HG03175 (cell line): ENCODE data around the gene CILP2.

Experiments
- ATAC-seq: cut with Tn5 transposase; IDR thresholded peaks from one replicate; pipeline ENCODE4 v1.9.1; 2021; ENCODE audit warnings: mild to moderate bottlenecking, moderate library complexity; ENCODE audit not compliant: unreplicated experiment

CILP2 gene, protein sequence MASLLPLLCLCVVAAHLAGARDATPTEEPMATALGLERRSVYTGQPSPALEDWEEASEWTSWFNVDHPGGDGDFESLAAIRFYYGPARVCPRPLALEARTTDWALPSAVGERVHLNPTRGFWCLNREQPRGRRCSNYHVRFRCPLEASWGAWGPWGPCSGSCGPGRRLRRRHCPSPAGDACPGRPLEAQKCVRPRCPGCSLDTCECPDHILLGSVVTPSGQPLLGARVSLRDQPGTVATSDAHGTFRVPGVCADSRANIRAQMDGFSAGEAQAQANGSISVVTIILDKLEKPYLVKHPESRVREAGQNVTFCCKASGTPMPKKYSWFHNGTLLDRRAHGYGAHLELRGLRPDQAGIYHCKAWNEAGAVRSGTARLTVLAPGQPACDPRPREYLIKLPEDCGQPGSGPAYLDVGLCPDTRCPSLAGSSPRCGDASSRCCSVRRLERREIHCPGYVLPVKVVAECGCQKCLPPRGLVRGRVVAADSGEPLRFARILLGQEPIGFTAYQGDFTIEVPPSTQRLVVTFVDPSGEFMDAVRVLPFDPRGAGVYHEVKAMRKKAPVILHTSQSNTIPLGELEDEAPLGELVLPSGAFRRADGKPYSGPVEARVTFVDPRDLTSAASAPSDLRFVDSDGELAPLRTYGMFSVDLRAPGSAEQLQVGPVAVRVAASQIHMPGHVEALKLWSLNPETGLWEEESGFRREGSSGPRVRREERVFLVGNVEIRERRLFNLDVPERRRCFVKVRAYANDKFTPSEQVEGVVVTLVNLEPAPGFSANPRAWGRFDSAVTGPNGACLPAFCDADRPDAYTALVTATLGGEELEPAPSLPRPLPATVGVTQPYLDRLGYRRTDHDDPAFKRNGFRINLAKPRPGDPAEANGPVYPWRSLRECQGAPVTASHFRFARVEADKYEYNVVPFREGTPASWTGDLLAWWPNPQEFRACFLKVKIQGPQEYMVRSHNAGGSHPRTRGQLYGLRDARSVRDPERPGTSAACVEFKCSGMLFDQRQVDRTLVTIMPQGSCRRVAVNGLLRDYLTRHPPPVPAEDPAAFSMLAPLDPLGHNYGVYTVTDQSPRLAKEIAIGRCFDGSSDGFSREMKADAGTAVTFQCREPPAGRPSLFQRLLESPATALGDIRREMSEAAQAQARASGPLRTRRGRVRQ

DNA sequence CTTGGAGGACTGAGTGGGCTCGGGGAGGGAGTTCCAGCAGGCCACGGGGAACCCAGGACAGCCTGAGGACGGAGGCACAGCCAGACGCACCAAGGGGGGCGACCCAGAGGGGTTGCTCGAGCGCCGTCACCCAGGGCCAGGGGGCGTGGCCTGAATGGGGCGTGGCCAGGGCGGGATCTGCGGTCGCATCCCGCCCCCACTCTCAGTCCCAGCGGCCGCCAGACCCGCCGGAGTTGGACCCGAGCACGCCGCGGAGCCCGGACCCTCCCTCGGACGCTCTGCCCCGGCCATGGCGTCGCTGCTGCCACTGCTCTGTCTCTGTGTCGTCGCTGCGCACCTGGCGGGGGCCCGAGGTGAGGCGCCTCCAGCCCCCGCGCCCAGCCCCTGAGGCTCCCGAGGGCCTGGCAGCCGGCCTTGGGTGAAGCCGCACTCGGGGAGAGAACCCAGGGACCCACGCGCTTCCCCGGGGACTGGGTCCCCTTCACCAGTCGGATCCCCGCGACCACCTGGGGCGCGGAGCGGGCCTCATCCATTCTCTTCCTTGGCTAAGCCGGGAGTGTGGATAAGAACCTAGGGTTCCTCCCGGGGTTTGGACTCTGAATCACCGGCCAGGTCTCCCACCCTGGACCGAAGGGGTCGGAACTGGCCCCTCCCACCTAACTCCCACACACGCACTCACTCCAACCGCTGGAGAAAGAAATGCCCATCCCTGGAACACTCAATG lies at the start of gene CILP2:
CILP2 (plus strand) TSS at position 205 of the 724 bp plus-strand sequence; CDS start at position 290, 85 bp downstream.
- ATAC-seq, result no peak

DNA sequence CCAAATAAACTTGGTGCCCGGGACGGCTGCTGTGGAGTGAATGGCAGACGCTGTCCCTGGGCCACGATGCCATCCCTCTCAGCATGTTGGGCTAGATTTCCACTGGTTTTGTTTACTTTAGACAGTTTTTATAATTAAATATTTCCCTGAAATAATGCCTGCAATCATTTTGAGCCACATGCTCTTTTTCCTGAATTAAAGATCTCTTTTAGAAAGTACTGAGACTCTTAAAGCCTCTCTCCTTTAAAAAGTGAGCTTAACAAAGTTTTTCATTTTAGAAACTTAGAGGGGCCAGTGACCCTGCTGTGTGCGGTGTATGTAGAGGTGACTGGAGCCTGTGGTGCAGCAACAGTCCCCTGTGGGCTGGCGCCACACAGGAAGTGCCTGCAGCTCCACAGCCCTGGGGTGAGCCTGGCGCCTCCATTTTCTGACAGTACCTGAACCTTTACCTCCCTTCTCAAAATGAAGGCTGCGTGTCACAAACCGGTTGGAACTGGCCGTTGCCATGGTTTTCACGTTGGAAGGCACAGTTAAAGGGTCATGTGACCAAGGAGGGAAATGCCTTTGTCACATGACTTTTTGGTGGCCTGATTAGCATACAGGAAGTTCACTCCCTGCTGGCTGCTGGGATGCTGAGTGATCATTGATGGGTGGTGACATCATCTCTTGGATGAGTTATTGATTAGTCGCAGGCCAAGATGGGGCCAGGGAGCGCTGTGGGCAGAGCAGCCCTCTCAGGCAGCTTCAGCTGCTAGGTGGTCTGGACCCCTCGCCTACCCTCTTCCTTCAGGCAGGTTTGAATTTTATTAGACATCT lies 49.0 kb upstream of the CILP2 start:
- peak; percentile 73 for ATAC-seq

DNA sequence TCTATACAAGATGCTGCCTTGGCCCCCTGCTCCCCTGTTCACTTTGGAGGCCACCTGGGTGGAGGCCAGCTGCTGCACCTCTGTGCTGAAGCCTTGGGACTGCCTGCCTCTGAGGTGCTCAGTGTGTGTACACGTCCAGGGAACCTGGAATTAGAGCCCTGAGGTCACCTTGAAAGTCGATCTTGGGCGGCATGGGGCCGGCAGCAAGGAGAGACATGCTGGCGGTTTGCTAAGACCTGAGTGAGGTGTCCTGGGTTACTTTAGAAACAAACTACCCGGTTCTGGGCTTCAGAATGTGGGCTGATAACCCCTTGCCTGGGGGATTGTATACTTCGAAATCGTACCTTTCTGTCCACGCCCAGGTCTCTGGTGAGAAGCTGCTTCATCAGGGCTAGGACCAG lies 48.3 kb upstream of the CILP2 start:
- ATAC-seq, result no peak

DNA sequence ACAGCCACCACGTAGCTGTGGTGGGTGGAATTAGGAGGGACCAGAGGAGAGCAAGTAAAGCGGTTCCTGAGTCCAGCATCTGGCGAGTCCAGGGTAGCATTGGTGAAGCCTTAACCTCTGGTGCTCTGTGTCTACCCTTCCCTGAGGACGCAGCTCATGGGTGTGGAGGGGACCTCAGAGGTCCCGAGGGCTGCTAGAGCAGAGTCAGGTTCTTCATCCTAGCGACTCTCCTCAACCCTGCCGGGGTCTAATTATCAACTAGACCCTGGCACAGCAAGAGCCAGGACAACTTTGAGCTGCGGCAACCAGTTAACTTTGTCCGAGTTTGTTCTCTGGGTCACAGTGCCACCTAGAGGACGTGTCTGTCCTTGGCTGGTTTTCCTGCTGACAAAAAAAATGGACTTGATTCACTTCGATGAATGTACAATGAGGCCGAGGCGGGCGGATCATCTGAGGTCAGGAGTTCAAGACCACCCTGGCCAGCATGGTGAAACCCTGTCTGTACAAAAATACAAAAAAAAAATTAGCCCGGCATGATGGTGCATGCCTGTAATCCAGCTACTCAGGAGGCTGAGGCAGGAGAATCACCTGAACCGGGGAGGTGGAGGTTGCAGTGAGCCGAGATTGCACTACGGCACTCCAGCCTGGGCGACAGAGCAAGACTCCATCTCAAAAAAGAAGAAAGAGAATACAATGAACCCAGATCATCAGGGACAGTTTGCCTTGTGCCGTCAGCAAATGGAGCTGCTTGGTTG lies 47.7 kb upstream of the CILP2 start:
- ATAC-seq, result no peak

DNA sequence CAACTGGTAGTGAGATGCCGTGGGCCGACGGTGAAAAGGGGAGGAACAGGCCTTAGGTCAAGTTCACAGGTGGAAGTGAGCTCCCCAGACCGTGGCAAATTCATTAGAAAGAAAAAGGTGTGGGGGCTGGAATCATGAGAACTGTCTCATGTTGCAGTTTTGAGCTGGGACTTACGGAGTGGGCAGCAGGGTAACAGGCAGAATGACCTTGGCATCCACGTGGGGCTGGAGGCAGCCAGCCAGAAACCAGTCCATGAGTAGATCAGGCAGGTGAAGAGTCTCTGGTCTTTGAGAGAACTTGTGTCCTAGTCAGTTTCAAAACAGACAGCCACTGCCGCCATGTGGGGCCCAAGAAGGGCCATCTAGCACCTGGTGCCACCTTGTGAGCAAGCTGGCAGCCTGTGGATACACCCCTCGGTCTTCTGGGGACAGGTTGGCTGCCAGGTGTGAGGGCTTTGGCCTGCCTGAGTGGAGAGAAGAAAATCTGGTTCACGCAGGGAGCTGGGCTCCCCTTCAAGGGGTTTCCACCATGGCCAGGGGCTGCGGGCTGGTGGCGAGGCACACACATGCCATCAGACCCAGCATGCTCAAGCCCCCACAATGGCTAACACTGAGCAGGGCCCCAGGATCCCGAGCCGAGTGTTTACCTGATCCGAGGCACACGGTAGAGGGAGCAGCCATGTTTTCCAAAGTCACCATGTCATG lies 46.6 kb upstream of the CILP2 start:
- ATAC-seq, result no peak

DNA sequence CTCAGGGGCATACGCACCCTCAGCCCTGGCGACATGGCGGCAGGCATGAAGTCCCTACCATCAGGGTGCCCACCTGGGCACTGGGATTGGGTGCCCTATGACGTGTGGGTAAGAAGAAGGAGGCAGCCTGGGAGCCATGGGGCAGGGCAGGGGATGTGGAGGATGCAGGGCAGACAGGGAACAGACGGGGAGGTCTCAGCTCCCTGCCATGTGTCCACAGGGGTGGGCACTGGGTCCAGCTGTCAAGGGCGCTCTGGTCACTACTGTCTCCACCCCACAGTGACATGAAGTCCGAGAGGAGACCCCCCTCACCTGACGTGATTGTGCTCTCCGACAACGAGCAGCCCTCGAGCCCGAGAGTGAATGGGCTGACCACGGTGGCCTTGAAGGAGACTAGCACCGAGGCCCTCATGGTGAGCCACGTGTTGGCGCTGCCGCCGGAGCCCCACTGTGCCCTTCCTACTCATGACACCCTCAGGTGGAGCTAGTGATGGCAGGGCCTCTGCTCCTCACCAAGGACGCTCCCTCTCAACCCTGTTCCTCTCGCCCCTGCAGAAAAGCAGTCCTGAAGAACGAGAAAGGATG lies 45.9 kb upstream of the CILP2 start:
- no peak for ATAC-seq

DNA sequence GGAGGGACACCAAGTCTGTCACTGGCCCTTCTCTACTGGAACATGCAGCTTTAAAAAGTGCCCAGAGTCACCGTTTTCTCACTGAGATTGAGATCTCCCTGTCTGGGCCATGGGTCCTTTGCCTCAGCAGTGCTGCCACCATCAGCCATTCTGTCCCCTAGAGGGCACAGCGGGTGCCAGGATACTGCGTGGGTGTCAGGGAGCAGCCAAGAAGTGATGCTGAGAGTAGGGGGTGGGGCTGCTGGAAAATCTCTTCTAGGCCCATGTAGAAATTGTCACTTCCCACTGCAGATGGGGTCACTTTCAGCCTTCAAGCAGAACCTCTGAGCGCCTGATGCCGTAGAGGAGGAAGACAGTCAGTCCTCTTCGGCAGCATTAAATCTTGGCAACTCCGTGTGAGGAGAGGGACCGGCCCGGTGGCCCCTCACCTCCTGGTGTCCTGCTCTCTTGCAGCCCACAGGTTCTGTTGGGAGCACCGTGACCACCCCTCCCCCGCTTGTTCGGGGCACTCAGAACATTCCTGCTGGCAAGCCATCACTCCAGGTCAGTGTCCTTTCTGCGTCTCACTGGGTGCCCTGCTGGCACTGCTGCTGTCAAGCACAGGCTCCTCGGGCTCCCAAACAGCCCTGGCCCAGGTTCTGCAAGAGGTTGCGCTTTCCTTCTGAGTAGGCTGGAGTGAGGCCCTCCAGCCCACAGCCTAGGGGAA lies 44.1 kb upstream of the CILP2 start:
- ATAC-seq, result no peak

DNA sequence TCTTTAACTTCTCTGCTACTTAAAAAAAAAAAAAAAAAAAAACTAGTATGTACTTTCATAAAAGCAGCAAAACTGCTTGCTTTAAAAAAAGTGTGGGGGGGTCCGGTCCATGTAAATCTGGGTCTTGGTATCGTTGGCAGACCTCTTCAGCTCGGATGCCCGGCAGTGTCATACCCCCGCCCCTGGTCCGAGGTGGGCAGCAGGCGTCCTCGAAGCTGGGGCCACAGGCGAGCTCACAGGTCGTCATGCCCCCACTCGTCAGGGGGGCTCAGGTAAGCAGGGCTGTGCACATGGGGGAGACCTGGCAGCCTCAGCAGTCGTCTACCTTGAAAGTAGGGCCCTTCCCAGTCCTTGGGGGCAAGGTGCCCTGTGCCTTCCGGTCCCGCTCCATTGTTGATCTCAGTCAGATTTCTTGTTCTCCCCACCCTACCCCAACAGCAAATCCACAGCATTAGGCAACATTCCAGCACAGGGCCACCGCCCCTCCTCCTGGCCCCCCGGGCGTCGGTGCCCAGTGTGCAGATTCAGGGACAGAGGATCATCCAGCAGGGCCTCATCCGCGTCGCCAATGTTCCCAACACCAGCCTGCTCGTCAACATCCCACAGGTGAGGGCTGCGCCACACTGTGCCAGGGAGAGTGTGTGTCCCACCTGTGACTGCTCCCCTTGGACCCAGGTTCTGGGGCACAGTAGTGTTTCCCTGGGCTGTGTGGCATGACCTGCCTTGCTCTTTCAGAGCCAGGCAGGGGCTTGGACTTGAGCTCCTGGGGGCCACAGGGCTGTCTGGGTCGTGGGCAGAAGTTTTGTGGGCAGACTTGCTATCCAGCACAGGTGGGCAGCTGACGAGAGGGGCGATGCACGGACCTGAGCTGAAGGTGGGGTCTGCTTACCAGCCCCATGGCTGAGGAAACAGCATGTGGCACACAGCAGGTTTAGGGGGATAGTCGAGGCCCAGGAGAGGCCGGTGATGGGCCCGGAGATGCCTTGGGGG lies 42.2 kb upstream of the CILP2 start:
- no peak for ATAC-seq

DNA sequence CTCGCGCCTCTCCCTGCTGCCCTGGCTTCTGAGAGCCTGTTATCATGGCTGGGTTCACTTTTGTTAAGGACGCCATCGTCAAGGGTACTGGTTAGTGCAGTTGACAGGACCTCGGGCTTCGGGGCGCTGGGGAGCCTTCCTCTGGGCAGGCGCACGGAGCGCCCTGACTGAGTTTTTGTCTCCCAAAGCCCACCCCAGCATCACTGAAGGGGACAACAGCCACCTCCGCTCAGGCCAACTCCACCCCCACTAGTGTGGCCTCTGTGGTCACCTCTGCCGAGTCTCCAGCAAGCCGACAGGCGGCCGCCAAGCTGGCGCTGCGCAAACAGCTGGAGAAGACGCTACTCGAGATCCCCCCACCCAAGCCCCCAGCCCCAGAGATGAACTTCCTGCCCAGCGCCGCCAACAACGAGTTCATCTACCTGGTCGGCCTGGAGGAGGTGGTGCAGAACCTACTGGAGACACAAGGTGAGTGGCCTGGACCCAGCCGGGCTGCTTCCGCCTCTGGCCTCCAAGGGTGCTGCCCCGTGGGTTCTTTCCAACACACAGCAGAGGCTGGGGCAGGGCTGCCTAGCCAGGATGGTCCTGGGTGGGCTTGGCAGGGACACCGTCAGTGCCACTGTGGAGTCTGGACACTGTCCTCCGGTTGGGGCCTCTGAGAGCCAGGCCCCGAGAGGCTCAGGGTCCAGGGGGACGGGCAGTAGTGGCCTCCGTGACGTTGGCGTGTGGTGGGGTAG lies 39.6 kb upstream of the CILP2 start:
- ATAC-seq, result no peak

DNA sequence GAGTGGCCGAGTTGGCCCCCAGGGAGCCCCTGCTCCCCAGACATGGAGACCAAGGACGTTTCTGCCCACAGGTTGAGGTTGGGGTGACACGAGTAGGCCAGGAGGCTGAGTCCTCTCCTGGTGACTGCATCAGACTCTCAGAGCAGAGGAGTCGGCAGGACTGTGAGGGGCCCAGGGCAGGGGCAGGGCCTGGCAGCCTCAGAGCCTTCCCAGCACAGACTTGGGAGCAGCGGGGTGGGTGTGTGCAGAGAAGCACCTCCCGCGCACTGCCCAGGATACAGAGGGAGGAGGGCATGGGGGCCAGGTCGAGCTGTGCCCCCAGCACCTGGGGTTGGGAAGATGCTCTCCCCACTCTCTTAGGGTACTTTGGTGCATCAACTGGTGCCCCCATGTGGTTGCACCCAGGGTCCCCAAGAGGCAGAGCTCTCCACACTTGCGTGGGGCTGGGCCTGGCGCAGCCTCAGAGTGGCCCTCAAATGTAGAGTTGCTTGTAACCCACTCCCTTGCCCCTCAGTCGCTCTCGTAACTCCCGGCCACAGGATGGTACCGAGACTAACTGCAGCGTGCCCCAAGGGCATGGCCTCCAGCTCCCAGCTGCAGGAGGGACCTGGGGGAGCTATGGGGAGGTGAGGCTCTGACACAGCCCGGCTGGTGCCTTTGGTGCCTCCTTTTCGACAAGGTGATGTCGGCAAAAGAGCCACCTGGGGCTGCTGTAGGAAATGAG lies 38.6 kb upstream of the CILP2 start:
- ATAC-seq, result no peak

DNA sequence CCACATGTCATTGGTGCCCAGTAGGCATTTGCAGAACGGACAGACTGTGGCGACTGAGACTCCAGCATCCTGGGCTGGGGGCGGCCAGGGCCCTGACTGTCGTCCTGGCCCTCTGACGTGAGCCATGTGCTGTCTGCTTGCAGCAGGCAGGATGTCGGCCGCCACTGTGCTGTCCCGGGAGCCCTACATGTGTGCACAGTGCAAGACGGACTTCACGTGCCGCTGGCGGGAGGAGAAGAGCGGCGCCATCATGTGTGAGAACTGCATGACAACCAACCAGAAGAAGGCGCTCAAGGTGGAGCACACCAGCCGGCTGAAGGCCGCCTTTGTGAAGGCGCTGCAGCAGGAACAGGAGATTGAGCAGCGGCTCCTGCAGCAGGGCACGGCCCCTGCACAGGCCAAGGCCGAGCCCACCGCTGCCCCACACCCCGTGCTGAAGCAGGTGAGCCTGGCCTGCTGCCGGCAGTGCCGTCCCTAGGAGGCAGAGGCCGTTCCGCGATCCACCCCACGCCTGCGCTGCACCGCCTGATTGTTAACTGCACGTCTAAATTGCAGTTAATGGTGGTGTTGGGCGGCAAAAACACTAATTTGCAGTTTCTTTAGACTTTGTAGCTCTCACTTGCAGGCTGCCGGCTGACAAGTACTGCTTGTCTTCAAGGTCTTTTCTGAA lies 37.0 kb upstream of the CILP2 start:
- ATAC-seq, result no peak

DNA sequence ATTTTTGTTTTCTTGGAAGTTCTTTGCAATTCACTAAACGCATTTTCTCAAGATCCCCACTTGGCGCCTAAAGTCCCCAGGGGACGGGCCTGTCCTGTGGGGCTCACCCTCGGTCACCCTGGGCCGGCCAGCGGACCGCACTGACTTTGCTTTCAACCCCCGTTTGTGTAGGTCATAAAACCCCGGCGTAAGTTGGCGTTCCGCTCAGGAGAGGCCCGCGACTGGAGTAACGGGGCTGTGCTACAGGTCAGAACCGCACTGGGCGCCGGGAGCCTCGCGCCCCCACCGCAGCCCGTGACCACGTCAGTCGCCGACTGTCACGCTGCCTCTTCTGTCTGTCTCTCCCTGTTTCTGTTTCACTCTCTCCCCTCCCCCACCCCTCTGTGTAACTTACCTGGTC lies 36.3 kb upstream of the CILP2 start:
- no peak for ATAC-seq

DNA sequence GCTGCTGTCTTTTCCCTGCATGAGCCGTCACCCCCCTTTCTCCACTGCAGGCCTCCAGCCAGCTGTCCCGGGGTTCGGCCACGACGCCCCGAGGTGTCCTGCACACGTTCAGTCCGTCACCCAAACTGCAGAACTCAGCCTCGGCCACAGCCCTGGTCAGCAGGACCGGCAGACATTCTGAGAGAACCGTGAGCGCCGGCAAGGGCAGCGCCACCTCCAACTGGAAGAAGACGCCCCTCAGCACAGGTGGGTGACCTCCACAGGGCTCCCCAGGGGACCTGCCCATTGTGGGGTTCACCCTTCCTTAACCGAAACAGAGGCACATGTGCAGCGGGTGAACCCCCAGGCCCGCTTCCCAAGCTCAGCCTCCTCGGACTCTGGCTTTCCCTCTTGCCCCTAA lies 35.8 kb upstream of the CILP2 start:
- no peak for ATAC-seq

DNA sequence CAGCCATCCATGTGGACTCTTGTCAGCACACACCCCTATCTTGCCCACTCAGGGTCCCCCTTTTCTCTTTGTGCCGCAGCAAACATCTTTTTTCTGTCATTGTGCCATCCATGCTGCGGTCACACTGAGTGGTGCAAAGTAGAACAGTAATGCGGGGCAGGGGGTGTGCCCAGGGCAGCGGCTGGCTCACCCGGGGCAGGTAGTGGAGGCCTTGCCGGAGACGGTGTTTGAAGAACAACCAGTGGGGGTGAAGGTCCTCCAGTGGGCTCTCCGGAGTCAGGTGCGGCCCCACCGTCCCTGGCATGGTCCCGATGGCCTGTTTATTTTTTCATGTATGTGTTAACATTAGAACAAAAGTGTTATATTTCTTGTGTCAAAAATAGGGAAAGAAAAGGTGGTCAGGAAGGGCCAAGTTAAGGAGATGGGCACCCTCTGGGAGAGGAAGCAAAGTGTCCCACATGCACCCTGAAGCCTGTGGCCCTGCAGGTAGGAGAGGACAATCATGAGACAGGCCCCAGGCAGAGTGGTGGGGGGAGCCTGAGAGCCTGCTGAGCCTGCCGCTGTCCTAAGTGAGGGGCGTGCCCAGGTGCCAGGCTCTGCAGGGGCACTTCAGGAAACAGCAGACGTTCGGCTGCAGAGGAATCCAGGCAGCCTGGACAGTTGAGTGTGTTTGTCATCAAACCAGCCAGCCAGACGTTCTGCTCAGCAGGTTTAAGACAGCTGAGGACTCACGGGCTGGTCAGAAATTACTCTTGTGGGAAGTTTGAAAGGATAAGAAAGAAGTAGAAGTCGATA lies 35.1 kb upstream of the CILP2 start:
- no peak for ATAC-seq
